ENCODE measurements around the gene SMYD3. TPM values are rescaled to one million over a fixed set of nuclear protein-coding genes. Genes with fewer than 3 reads are reported as not detected.

SMYD3 gene
- total and polyA plus RNA-seq, 2 donors (not counting 3 experiments of a cell fraction or from before 2014, with no cell fraction given) = 16.0 to 32.1 TPM

DNA sequence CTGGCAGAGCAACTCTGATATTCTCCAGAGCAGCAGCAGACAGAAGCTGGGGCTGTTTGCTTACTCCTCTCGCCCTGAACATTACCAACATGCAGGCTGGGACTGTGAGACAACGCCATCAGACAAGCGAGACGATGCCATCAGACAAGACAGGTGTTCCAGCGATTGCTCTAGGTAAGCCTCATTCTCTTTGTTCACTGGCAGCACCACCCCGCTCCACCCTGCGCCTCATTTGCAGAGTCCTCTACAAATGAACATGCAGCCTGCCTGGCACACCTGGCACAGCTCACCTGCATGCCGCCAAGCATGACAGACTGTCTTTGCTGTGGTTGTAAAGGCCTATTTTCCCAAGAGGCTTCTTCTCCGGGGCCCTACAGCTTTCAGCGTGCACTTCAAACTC is 346.2 kb downstream of the SMYD3 start:
- Histone ChIP-seq H3K9me1 (replicated peaks; ENCODE audit: control insufficient read depth, extremely low read depth, insufficient read depth, low read length) (no peaks in the 10 kb centered on the region), H3K9ac (replicated peaks; ENCODE audit: extremely low read depth, insufficient read depth, low read length) (no peak overlapping the region), H3K27ac (ENCODE audit: insufficient read depth, low read depth, low read length) (no peak overlapping the region), H3K79me2 (ENCODE audit: control insufficient read depth, insufficient read depth, low read length) (no peaks in the 10 kb centered on the region), H2AFZ (ENCODE audit: low read depth, low read length) (no peak overlapping the region), H3K4me1 (ENCODE audit: control insufficient read depth, extremely low read depth, insufficient read depth, low read length) (peaks cover 8% of the 10 kb centered on the region), H4K20me1 (replicated peaks; ENCODE audit: control insufficient read depth, extremely low read depth, insufficient read depth, low read length) (no peaks in the 10 kb centered on the region), H3K36me3 (ENCODE audit: control insufficient read depth in 2 of 2, extremely low read depth in 1 of 2, insufficient read depth in 2 of 2, low read length in 2 of 2) (no peaks in the 10 kb centered on the region), H3K27me3 (ENCODE audit: control insufficient read depth in 2 of 2, insufficient read depth in 2 of 2, low read length in 2 of 2) (no peaks in the 10 kb centered on the region), H3K4me2 (ENCODE audit: insufficient read depth, low read length) (no peak overlapping the region), H3K9me3 (replicated peaks; ENCODE audit: control insufficient read depth, insufficient read depth, low read length) (no peaks in the 10 kb centered on the region), H3K4me3 (replicated peaks in 1 of 3; ENCODE audit: insufficient read depth in 1 of 3, low read depth in 1 of 3, low read length in 3 of 3) (no peak overlapping the region)
- no peak for TF ChIP-seq POLR2A (IDR thresholded peaks at IDR 0.05; ENCODE audit: low read depth, low read length)
- TF ChIP-seq MAX (IDR thresholded peaks at IDR 0.05; ENCODE audit: insufficient read depth, insufficient read length) = no peak
- TF ChIP-seq FOS (IDR thresholded peaks at IDR 0.05; ENCODE audit: borderline replicate concordance, insufficient read depth, low read length) = no peak
- no peak for TF ChIP-seq JUN (IDR thresholded peaks at IDR 0.05; ENCODE audit: borderline replicate concordance, insufficient read depth, insufficient read length, low read depth)
- no peak for TF ChIP-seq CTCF (IDR thresholded peaks at IDR 0.05; ENCODE audit: extremely low read depth in 1 of 2, insufficient read depth in 1 of 2, low read depth in 1 of 2, low read length in 2 of 2)
- no peak for TF ChIP-seq GATA2 (IDR thresholded peaks at IDR 0.05; ENCODE audit: insufficient read depth, insufficient read length, low read depth, low read length)
- no peak for TF ChIP-seq MYC (IDR thresholded peaks at IDR 0.05; ENCODE audit: low read depth, low read length)
- no peak for FAIRE-seq
- no peak for DNase-seq (ENCODE audit: low read depth, low spot score)
- POLR2A ChIA-PET = no interaction called here
- dilution Hi-C loops (cut with MboI; ENCODE audit: extremely low pct_ligation_motif_present, low sequenced_read_pairs) = no loop called here
- no TSS peak for BruUV-seq (replicated peaks)
- intact Hi-C loops (cut with micrococcal nuclease) = no loop called here
- CTCF ChIA-PET = interaction anchor here (1.2 to 1.3 kb wide), 2 partner anchors 16 to 27 kb away, joined by 4 to 5 read pairs; no protein-coding TSS in a partner anchor
